Measurements from ENCODE around the gene AKR1C1.

The AKR1C1 gene

DNA sequence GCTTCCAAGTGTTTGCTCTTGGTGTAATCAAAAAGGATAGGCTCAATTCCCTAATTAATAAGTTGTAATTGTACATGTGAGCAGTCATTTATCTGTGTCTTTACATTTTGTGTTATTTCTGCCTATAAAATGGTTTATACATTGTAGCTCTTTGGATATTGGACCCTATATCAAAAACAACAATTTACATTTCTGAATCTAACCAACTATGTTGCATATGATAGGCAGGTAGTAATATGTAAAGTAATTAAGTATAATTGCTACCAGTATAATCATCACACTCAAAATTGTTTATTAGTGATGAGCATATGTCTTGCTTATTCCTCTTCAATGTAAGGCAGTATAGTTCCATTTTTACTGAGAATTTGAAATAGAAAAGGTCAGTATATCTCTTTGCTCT is 13.8 kb downstream of the AKR1C1 start:
- TF ChIP-seq CTCF (IDR thresholded peaks at IDR 0.05; ENCODE audit: extremely low read depth, insufficient read depth, missing control alignments), result no peak
- in situ Hi-C loops (cut with MboI; ENCODE audit: low pct_unique_long_range_greater_than_20kb, low sequenced_read_pairs, unreplicated experiment), result no loop called here
- DNase-seq (ENCODE audit: low spot score), result no peak

DNA sequence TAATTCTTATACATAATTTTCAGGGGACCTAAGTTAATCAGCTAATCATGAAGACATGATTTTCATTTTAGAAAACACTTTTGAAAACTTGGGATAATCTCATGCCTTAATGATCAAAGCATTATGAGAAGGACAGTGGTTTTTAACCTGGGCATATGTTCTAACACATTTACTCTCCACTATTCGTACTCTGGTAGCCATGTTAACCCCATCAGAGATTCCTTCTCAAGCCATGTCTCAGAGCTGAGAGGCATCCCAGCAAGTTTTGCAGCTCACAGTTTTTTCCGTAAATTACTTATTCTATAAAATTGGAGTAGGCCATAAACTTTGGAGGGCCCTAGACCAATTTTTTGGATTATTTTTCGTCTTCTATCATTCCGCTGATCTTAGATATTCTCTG is 15.7 kb downstream of the AKR1C1 start:
- no peak for DNase-seq (ENCODE audit: low spot score)
- in situ Hi-C loops (cut with MboI; ENCODE audit: low pct_unique_long_range_greater_than_20kb, low sequenced_read_pairs, unreplicated experiment), result no loop called here
- no peak for TF ChIP-seq CTCF (IDR thresholded peaks at IDR 0.05; ENCODE audit: extremely low read depth, insufficient read depth, missing control alignments)

DNA sequence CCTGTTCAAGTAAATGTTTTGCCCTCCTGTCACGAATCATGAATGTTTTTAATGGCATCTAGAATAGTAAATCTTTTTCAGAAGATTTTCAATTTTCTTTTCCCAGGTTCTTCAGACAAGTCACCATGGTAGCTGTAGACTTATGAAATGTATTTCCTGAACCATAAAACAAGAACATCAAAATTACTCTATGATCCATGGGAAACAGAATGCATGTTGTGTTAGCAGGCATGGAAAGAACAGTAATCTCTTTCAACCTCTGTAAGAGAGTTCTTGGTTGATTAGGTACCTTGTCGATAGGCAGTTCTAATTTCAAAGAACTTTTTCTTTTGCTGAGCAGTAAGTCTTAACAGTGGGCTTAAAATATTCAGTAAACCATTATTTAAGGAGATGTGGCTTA is 17.6 kb downstream of the AKR1C1 start:
- in situ Hi-C loops (cut with MboI; ENCODE audit: low pct_unique_long_range_greater_than_20kb, low sequenced_read_pairs, unreplicated experiment), result no loop called here
- no peak for TF ChIP-seq CTCF (IDR thresholded peaks at IDR 0.05; ENCODE audit: extremely low read depth, insufficient read depth, missing control alignments)
- no peak for DNase-seq (ENCODE audit: low spot score)

- TF ChIP-seq CTCF (IDR thresholded peaks at IDR 0.05; ENCODE audit: extremely low read depth, insufficient read depth, missing control alignments), result peak; percentile 33
- peak; percentile 4 for DNase-seq (ENCODE audit: low spot score)
- in situ Hi-C loops (cut with MboI; ENCODE audit: low pct_unique_long_range_greater_than_20kb, low sequenced_read_pairs, unreplicated experiment), result no loop called here
These were observed 18.7 kb downstream of the AKR1C1 start for GRCh38 chr10:4981722-4982471.

DNA sequence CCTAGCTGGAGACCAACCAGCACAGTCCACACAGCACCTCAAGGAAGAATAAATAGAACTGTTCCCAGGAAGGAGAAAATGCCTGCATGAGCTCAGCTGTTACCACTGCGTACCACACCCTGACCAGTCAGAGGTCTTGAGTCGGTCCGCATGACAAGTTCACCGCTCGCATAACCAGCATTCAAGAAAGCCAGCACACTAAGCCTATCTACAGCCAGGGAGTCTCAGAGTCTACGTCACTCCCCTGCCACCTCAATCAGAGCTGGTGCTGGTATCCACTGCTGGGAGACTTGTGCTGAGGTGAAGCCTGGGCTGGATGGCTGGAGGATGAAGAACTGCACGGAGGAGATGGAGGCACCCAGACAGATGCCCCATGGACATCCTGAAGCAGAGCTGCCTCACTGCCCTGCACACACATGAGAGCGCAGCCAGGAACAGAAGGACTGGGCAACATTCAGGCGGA is 19.6 kb downstream of the AKR1C1 start:
- no peak for DNase-seq (ENCODE audit: low spot score)
- in situ Hi-C loops (cut with MboI; ENCODE audit: low pct_unique_long_range_greater_than_20kb, low sequenced_read_pairs, unreplicated experiment), result no loop called here
- no peak for TF ChIP-seq CTCF (IDR thresholded peaks at IDR 0.05; ENCODE audit: extremely low read depth, insufficient read depth, missing control alignments)

GRCh38 chr10:4983615-4984216 is 20.5 kb downstream of the AKR1C1 start:
- TF ChIP-seq CTCF (IDR thresholded peaks at IDR 0.05; ENCODE audit: extremely low read depth, insufficient read depth, missing control alignments), result no peak
- no peak for DNase-seq (ENCODE audit: low spot score)
- in situ Hi-C loops (cut with MboI; ENCODE audit: low pct_unique_long_range_greater_than_20kb, low sequenced_read_pairs, unreplicated experiment), result no loop called here
